NCI-H1092 (cell line): ENCODE results near the gene AAK1.
"Not testable (repeated sequence)": the region's sequence is repeated elsewhere in the genome, so short reads cannot be mapped to it uniquely, and the experiment has no call there.

Experiments
- DNase-seq: peaks from one replicate; lab custom pipeline; 2025; lab: John Stamatoyannopoulos, UW

Gene AAK1

GRCh38 chr2:69625078-69625795, 18.3 kb downstream of the AAK1 start:
- no peak for DNase-seq

- DNase-seq: no peak
Measured at GRCh38 chr2:69624611-69625010, 18.9 kb downstream of the AAK1 start.

- no peak for DNase-seq
Measured at GRCh38 chr2:69624131-69624530, 19.4 kb downstream of the AAK1 start.

GRCh38 chr2:69623236-69623635, 20.3 kb downstream of the AAK1 start:
- DNase-seq: no peak

GRCh38 chr2:69622805-69623204, 20.7 kb downstream of the AAK1 start:
- not testable (repeated sequence) for DNase-seq

GRCh38 chr2:69622017-69622540, 21.5 kb downstream of the AAK1 start:
- not testable (repeated sequence) for DNase-seq

DNA sequence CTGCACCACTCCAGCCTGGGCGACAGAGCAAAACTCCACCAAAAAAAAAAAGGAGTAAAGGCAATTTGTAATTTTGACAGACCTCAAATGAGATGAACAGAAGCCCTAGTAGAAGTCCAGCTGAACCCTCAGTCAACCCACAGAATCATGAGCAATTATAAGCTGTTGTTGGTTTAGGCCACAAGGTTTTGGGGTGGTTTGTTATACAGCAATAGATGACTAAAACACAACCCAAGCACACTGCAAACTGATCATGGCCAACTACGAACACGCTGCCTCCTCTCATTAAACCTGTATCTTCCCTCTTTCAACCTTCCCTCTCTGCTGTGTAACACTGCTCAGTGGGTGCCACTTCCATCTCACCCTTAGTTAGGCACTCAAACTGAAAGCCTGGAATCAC, 22.1 kb downstream of the AAK1 start:
- no peak for DNase-seq

GRCh38 chr2:69620870-69621269, 22.7 kb downstream of the AAK1 start:
- no peak for DNase-seq

DNA sequence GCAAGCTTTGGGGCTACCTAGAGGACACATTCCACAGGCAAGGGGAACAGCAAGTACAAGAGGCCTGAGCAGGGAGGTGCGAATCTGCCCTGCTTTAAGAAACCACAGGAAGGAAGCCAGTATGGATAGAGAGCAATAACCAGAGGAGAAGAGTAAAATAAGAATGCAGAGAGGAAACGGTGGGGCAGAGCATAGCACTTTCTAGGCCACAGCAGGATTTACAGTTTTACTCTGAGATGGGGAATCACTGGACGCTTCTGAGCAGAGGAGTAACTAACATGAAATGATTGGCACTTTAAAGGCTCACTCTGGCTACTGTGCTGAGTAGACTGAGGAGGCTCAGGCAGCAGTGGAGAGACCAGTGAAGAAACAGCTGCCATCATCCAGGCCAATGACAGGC, 23.8 kb downstream of the AAK1 start:
- no peak for DNase-seq

- DNase-seq: no peak
Measured at GRCh38 chr2:69618362-69618761, 25.2 kb downstream of the AAK1 start.

- no peak for DNase-seq
Measured at GRCh38 chr2:69617744-69618143, 25.8 kb downstream of the AAK1 start.

DNA sequence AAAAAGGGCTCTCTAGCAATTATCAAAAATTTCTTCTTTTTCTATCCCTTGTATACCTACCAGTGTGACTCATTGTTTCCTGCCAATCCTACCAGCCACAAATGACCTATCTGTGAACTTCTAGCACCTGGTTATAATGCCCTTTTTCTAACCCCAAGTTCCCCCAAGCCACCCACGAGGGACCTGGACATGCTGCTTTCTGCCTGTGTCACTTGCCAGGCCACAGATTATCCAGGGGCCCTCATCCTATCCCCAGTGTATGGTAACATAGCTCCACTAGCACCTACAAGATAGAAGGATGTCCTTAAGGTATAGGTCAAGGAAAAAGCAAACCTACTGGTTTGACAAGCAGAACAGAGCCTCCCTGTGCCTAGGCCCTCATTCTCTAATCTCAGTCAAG, 26.8 kb downstream of the AAK1 start:
- DNase-seq: no peak

- DNase-seq: no peak
Measured at GRCh38 chr2:69615969-69616368, 27.6 kb downstream of the AAK1 start.

GRCh38 chr2:69615078-69615625, 28.4 kb downstream of the AAK1 start:
- no peak for DNase-seq

GRCh38 chr2:69612707-69613106, 30.8 kb downstream of the AAK1 start:
- DNase-seq: no peak

DNA sequence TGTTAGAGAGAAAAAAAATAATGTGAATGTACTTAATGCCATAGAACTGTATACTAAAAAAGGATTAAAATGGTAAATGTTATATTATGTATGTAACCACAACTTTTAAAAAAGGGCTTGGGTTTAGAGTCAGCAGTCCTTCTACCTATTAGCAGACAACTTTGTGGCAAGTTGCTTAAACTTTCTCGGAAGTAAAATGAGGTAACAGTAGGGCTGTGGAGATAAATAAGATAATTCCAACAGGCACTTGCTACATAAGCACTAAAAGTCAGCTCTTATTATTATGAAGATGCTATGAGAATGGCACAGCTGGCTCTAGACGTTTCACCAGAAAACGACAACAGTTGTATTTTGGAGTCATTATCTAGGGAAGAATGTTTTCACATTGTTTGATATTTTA, 31.3 kb downstream of the AAK1 start:
- DNase-seq: no peak

DNA sequence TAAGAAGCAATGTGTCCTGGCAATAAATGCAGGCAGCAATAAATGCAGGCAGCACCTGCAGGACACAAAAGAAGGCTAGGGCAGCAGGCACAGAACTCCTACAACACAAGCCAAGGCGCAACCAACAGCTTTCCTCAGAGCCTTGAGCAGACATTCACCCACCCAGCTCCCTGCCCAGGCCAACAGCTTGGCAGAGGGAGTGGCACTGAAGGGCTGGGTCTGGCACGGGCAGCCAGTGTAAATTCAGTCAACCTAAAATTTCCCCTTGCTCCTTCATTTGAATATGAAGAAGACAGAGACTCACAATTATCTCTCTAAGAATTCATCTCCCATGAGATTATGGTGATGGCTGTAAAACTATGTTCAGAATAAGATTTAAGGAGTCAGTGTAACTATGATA, 35.4 kb downstream of the AAK1 start:
- DNase-seq: no peak

DNA sequence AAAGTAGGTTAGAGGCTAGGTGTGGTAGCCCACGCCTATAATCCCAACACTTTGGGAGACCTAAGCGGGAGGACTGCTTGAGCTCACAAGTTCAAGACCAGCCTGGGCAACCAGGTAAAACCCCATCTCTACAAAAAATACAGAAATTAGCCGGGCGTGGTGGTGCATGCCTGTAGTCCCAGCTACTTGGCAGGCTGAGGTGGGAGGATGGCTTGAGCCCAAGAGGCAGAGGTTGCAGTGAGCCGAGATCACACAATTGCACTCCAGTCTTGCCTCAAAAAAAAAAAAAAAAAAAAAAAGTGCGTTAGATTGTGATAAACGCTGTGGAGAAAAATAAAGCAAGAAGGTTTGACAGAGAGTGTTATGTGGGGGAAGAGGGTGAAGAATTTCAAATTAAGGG, 36.8 kb downstream of the AAK1 start:
- not testable (repeated sequence) for DNase-seq

GRCh38 chr2:69605284-69605683, 38.3 kb downstream of the AAK1 start:
- DNase-seq: no peak

DNA sequence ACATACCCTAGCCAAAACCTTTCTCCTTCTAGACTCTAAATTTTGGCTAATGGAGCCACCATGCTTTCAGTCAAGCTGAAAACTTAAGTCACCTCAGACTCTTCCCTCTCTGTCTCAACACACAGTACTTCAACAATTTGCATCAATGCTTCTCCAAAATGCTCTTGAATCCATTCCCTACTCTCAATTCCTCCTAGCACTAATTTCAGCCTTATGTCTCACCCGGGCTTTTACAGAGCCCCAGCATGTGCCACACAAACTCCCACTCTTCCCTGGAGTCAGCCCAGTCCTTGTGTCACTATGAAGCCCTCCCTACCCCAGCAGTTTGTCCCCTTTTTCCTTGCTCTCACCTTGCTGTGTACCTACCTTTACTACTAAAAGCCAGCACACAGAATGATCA, 38.7 kb downstream of the AAK1 start:
- DNase-seq: no peak

DNA sequence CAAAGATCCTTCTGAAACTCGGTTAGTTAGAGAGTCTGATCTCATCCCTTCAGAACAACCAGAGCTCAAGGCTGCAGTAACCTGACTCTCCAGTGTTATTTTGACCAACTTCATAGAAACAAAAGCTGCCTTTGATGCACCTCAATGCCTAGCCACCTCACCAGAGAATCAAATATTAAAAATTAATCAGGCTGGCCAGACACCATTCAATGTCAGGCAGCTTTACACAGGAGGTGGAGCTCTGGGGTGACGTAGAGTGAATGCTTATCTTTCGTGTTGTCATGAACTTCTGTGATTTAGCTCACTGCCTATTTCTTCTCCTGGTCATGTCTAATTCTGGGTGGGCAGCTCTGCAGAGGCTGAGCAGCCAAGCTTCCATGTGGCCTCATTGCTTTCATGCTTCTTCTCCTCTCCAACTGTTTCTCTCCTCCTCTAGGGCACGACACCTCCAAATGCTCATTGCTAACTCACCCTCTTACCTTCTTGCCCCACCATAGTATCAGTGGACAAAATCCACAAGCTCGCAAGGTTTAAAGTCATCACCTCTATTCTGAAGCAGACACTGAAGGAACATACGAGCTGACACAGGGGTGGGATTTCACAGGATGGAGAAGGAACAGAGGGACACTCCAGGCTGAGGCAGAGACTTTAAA, 39.4 kb downstream of the AAK1 start:
- no peak for DNase-seq

DNA sequence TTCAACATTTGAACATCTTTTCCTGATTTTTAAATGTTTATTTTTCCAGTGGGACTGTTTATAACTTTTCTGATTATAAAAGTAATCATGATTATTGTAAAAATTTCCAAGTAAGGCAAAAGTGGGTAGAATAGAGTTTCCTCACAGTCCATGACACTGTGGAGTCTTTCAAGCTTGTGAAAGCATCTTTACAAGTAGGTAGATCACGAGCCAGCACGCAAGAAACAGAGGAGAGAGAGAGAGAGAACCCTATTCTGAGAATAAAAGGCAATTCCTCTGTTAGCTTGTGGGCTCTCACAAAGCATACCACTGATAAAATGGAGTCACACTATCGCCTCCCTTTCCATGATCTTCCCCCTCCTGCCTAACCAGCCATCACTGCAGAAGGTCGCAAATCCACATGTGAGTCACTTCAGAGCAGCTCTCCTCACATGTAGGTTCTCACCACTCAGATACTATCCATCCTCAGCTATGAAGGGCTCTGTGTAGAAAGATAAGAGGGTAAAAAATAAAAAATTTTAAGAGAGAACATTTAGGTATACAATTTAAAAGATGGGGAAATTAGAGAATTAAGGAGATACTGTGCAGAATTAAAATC, 40.3 kb downstream of the AAK1 start:
- no peak for DNase-seq

- DNase-seq: no peak
Measured at GRCh38 chr2:69601179-69601612, 42.3 kb downstream of the AAK1 start.
